Nephron progenitor cell (in vitro differentiated cells): ENCODE data around the gene S100A12.

Source experiments
- DNase-seq: peaks from one replicate; pipeline ENCODE4 v3.0.0; 2021
- H3K27ac Mint-ChIP-seq: 2 replicates; pipeline ENCODE4 v1.8.0; 2021; ENCODE audit warnings: mild to moderate bottlenecking, moderate library complexity, mixed read lengths
- H3K27me3 Mint-ChIP-seq: 2 replicates; pipeline ENCODE4 v1.8.0; 2021; ENCODE audit warnings: mild to moderate bottlenecking, low read depth, mixed read lengths; ENCODE audit not compliant: poor library complexity
- H3K36me3 Mint-ChIP-seq: 2 replicates; pipeline ENCODE4 v1.8.0; 2021; ENCODE audit warnings: low read depth, mixed read lengths
- H3K4me1 Mint-ChIP-seq: 2 replicates; pipeline ENCODE4 v1.8.0; 2021; ENCODE audit warnings: mixed read lengths
- H3K4me3 Mint-ChIP-seq: 2 replicates; pipeline ENCODE4 v1.8.0; 2021; ENCODE audit warnings: mild to moderate bottlenecking, moderate library complexity, mixed read lengths
- H3K9me3 Mint-ChIP-seq: 2 replicates; pipeline ENCODE4 v1.8.0; 2021; ENCODE audit warnings: mild to moderate bottlenecking, moderate library complexity, mixed read lengths
- CTCF ChIP-seq: fragments of 200-600 bp; sonication (generic); IDR thresholded peaks from 2 replicates; pipeline ENCODE4 v1.5.0; 2021; ENCODE audit warnings: antibody characterized with exemption

The S100A12 gene

GRCh38 chr1:153397051-153397923, 21.9 kb upstream of the S100A12 start:
- H3K4me1 Mint-ChIP-seq: no peaks in the 10 kb centered on the region
- H3K27me3 Mint-ChIP-seq: peaks cover 8% of the 10 kb centered on the region
- H3K36me3 Mint-ChIP-seq: no peaks in the 10 kb centered on the region
- H3K9me3 Mint-ChIP-seq: peaks cover 9% of the 10 kb centered on the region
- no peak for TF ChIP-seq CTCF
- H3K4me3 Mint-ChIP-seq: no peak overlapping the region
- H3K27ac Mint-ChIP-seq: no peak overlapping the region
- no peak for DNase-seq

GRCh38 chr1:153396461-153396860, 21.0 kb upstream of the S100A12 start:
- Mint-ChIP-seq H3K27me3 (peaks cover 12% of the 10 kb centered on the region), H3K27ac (no peak overlapping the region), H3K9me3 (peaks cover 9% of the 10 kb centered on the region), H3K36me3 (no peaks in the 10 kb centered on the region), H3K4me3 (no peak overlapping the region), H3K4me1 (no peaks in the 10 kb centered on the region)
- DNase-seq: no peak
- TF ChIP-seq CTCF: no peak

- Mint-ChIP-seq H3K4me1 (no peaks in the 10 kb centered on the region), H3K9me3 (peaks cover 3% of the 10 kb centered on the region), H3K27me3 (peaks cover 15% of the 10 kb centered on the region), H3K4me3 (no peak overlapping the region), H3K36me3 (no peaks in the 10 kb centered on the region), H3K27ac (no peak overlapping the region)
- DNase-seq: no peak
- TF ChIP-seq CTCF: no peak
These were observed 20.4 kb upstream of the S100A12 start for GRCh38 chr1:153395776-153396175.

GRCh38 chr1:153395136-153395685, 19.8 kb upstream of the S100A12 start:
- DNase-seq: no peak
- no peak overlapping the region for H3K4me3 Mint-ChIP-seq
- peaks cover 3% of the 10 kb centered on the region for H3K9me3 Mint-ChIP-seq
- H3K36me3 Mint-ChIP-seq: no peaks in the 10 kb centered on the region
- TF ChIP-seq CTCF: no peak
- no peak overlapping the region for H3K27ac Mint-ChIP-seq
- no peaks in the 10 kb centered on the region for H3K4me1 Mint-ChIP-seq
- peaks cover 14% of the 10 kb centered on the region for H3K27me3 Mint-ChIP-seq

GRCh38 chr1:153394391-153394790, 19.0 kb upstream of the S100A12 start:
- no peak for TF ChIP-seq CTCF
- H3K4me1 Mint-ChIP-seq: no peaks in the 10 kb centered on the region
- no peak for DNase-seq
- H3K9me3 Mint-ChIP-seq: peaks cover 2% of the 10 kb centered on the region
- no peak overlapping the region for H3K4me3 Mint-ChIP-seq
- peaks cover 10% of the 10 kb centered on the region for H3K27me3 Mint-ChIP-seq
- no peaks in the 10 kb centered on the region for H3K36me3 Mint-ChIP-seq
- H3K27ac Mint-ChIP-seq: no peak overlapping the region

GRCh38 chr1:153393926-153394325, 18.5 kb upstream of the S100A12 start:
- H3K27me3 Mint-ChIP-seq: peaks cover 10% of the 10 kb centered on the region
- H3K27ac Mint-ChIP-seq: no peak overlapping the region
- no peaks in the 10 kb centered on the region for H3K4me1 Mint-ChIP-seq
- H3K9me3 Mint-ChIP-seq: no peaks in the 10 kb centered on the region
- H3K4me3 Mint-ChIP-seq: no peak overlapping the region
- H3K36me3 Mint-ChIP-seq: no peaks in the 10 kb centered on the region
- TF ChIP-seq CTCF: no peak
- no peak for DNase-seq
